ENCODE data around the gene NUP214. TPM values are rescaled to one million over a fixed set of nuclear protein-coding genes. Genes with fewer than 3 reads are reported as not detected.

Gene NUP214
- total RNA-seq, 1 donor from 2014 or later, result 70.2 TPM

GRCh38 chr9:131162886-131163285, 37.5 kb downstream of the NUP214 start:
- Histone ChIP-seq H3K36me3 (peaks cover 0 to 63% of the 10 kb centered on the region in 2 donors), H3K27me3 (no peaks in the 10 kb centered on the region), H3K27ac (no peak overlapping the region), H3K4me3 (no peak overlapping the region), H3K4me1 (no peaks in the 10 kb centered on the region), H3K9me3 (no peaks in the 10 kb centered on the region)
- intact Hi-C loops (cut with DNase I), result no loop called here
- DNase-seq (ENCODE audit: extremely low spot score in 2 of 2), result no peak
- no peak for TF ChIP-seq POLR2AphosphoS5 (IDR thresholded peaks at IDR 0.05; ENCODE audit: insufficient read depth in 1 of 2, low read depth in 1 of 2)
- TF ChIP-seq POLR2A (IDR thresholded peaks at IDR 0.05), result no peak
- TF ChIP-seq CTCF (IDR thresholded peaks at IDR 0.05), result no peak

GRCh38 chr9:131165523-131165922, 40.1 kb downstream of the NUP214 start:
- intact Hi-C loops (cut with DNase I), result no loop called here
- peaks cover 0 to 49% of the 10 kb centered on the region in 2 donors for H3K36me3 ChIP-seq

GRCh38 chr9:131167146-131167692, 41.8 kb downstream of the NUP214 start:
- intact Hi-C loops (cut with DNase I), result no loop called here
- no peak for DNase-seq (ENCODE audit: extremely low spot score in 2 of 2)

More at GRCh38 chr9:131165523-131165922, 40.1 kb downstream of the NUP214 start:
- Histone ChIP-seq H3K4me3 (no peak overlapping the region), H3K27me3 (no peaks in the 10 kb centered on the region), H3K4me1 (no peaks in the 10 kb centered on the region), H3K9me3 (no peaks in the 10 kb centered on the region), H3K27ac (no peak overlapping the region)
- TF ChIP-seq POLR2AphosphoS5 (IDR thresholded peaks at IDR 0.05; ENCODE audit: insufficient read depth in 1 of 2, low read depth in 1 of 2), result no peak
- no peak for TF ChIP-seq POLR2A (IDR thresholded peaks at IDR 0.05)
- TF ChIP-seq CTCF (IDR thresholded peaks at IDR 0.05), result no peak
- DNase-seq (ENCODE audit: extremely low spot score in 2 of 2), result no peak

GRCh38 chr9:131167936-131168335, 42.5 kb downstream of the NUP214 start:
- H3K36me3 ChIP-seq, result peaks cover 0 to 31% of the 10 kb centered on the region in 2 donors
- intact Hi-C loops (cut with DNase I), result no loop called here
- TF ChIP-seq POLR2A (IDR thresholded peaks at IDR 0.05) (no peak), CTCF (IDR thresholded peaks at IDR 0.05) (no peak), POLR2AphosphoS5 (IDR thresholded peaks at IDR 0.05; ENCODE audit: insufficient read depth in 1 of 2, low read depth in 1 of 2) (no peak)

More at GRCh38 chr9:131167146-131167692, 41.8 kb downstream of the NUP214 start:
- Histone ChIP-seq H3K27me3 (no peaks in the 10 kb centered on the region), H3K27ac (no peak overlapping the region), H3K4me1 (no peaks in the 10 kb centered on the region), H3K9me3 (no peaks in the 10 kb centered on the region), H3K4me3 (no peak overlapping the region), H3K36me3 (peaks cover 0 to 38% of the 10 kb centered on the region in 2 donors)
- TF ChIP-seq POLR2AphosphoS5 (IDR thresholded peaks at IDR 0.05; ENCODE audit: insufficient read depth in 1 of 2, low read depth in 1 of 2) (no peak), CTCF (IDR thresholded peaks at IDR 0.05) (no peak), POLR2A (IDR thresholded peaks at IDR 0.05) (no peak)

GRCh38 chr9:131169563-131170240, 44.3 kb downstream of the NUP214 start:
- intact Hi-C loops (cut with DNase I), result no loop called here
- no peak overlapping the region for H3K27ac ChIP-seq

More at GRCh38 chr9:131167936-131168335, 42.5 kb downstream of the NUP214 start:
- H3K9me3 ChIP-seq, result no peaks in the 10 kb centered on the region
- H3K4me1 ChIP-seq, result no peaks in the 10 kb centered on the region
- no peak overlapping the region for H3K4me3 ChIP-seq
- no peak for DNase-seq (ENCODE audit: extremely low spot score in 2 of 2)
- H3K27ac ChIP-seq, result no peak overlapping the region
- no peaks in the 10 kb centered on the region for H3K27me3 ChIP-seq

More at GRCh38 chr9:131169563-131170240, 44.3 kb downstream of the NUP214 start:
- Histone ChIP-seq H3K9me3 (no peaks in the 10 kb centered on the region), H3K27me3 (no peaks in the 10 kb centered on the region), H3K36me3 (peaks cover 0 to 24% of the 10 kb centered on the region in 2 donors), H3K4me3 (no peak overlapping the region), H3K4me1 (no peaks in the 10 kb centered on the region)
- TF ChIP-seq POLR2AphosphoS5 (IDR thresholded peaks at IDR 0.05; ENCODE audit: insufficient read depth in 1 of 2, low read depth in 1 of 2), result no peak
- TF ChIP-seq POLR2A (IDR thresholded peaks at IDR 0.05), result no peak
- no peak for TF ChIP-seq CTCF (IDR thresholded peaks at IDR 0.05)
- no peak for DNase-seq (ENCODE audit: extremely low spot score in 2 of 2)

Measured in vagina (tissue), 2 donors.